ENCODE measurements around the gene GIPC3.

The GIPC3 gene, protein sequence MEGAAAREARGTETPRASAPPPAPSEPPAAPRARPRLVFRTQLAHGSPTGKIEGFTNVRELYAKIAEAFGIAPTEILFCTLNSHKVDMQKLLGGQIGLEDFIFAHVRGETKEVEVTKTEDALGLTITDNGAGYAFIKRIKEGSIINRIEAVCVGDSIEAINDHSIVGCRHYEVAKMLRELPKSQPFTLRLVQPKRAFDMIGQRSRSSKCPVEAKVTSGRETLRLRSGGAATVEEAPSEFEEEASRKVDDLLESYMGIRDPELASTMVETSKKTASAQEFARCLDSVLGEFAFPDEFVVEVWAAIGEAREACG

DNA sequence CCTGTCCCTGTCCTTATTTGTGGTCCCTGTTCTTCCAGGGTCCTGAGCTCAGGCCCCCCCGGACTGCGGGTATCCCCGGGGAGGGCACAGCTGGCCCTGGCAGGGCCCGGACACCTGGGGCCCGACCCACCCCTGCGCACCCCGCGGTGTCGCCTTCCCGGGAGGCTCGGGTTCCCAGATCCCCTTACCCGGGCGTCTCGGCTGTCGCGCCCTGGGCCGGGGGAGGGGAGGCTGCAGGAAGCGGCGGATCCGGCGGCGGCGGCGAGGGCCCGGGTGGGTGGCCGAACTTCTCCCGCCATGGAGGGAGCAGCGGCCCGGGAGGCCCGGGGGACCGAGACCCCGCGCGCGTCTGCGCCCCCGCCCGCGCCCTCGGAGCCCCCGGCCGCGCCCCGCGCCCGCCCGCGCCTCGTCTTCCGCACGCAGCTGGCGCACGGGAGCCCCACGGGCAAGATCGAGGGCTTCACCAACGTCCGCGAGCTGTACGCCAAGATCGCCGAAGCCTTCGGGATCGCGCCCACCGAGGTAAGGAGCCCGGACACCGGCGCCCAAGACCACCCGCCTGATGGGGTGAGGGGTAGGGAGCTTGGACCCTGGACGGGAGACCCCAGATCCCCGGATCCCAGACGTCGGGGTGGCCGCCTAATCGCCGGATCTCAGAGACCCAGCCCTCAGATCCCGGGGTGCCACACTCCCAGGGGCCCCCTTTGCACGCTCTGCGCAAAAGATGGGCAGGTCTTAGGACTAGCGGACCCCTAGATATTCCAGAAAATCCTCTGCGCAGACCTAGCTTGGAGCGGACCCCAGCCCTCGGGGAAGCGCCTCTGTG lies at the start of gene GIPC3:
TSS of gene GIPC3 (plus strand) at position 178 of the 826 bp plus-strand sequence. CDS start at position 298, 120 bp downstream.
- DNase-seq, result no peak

- DNase-seq, result no peak
These were observed 49.7 kb upstream of the GIPC3 start for GRCh38 chr19:3535563-3535965.

- no peak for DNase-seq
These were observed 49.3 kb upstream of the GIPC3 start for GRCh38 chr19:3535981-3536380.

DNA sequence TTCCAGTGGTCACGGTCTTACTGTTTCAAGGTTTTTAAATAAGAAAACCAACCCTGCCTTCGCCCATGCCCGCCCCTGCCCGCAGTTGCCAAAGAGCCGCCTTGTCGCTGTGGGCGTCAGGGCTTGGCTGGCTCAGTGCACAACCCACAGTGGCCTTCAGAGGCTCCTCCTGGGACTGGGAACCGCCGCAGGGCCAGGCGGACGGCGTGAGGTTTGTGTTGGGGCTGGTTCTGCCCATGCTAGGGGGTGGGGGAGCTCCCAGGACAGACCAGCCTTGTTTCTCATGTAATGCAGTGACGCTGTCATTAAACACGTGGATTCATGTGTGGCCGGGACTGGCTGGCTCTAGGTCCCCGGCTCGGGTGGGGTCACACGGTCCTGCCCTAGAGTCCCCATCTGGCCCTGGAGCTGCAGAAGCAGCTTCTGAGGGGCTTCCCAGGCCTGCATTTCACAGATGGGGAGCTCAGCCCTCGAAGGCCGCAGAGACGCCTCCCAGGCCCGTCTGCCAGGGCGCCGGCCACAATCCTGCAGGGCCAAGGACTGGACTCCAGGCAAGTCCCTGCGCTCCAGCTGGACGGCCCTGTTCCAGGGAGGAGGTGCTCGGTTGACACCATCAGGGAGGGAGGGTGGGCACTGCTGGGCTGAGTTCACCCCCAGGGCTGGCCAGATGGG lies 48.7 kb upstream of the GIPC3 start:
- no peak for DNase-seq

- no peak for DNase-seq
These were observed 48.2 kb upstream of the GIPC3 start for GRCh38 chr19:3537101-3537437.

DNA sequence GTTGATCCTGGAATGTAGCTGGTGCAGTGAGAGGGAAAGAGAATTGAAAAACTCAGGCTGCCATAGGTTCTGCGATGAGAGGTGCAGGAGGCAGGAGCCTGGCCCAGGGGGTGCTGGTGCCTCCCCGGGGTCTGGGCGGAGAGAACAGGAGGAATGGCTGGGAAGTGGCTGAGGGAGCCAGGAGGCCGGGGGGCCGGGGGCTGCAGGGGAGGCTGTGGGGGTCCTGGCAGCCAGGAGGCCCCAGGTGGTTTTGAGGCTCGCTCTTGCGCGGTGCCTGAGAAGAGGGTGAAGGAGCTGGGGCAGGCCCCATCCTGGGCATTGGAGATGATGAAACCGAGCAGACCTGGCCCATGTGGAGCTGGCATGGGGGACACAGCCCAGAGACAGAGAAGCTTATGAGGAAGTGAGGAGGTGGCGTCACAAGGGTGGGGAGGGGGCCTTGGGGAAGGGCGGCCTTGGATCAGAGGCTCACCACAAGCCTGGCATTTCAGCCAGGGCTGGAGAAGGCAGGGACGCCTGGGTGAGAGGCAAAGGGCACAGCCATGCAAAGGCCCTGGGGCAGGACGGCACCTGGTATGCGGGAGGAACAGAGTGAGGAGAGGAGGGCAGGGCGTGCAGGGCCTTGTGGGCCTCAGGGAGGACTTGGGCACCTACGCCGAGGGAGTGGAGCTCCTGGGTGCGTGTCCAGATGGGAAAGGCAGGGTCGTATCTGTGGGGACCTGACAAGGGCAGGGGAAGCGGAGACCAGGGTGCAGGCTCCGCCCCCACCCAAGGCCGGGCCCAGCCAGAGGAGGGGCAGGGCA lies 47.6 kb upstream of the GIPC3 start:
- DNase-seq, result no peak

DNA sequence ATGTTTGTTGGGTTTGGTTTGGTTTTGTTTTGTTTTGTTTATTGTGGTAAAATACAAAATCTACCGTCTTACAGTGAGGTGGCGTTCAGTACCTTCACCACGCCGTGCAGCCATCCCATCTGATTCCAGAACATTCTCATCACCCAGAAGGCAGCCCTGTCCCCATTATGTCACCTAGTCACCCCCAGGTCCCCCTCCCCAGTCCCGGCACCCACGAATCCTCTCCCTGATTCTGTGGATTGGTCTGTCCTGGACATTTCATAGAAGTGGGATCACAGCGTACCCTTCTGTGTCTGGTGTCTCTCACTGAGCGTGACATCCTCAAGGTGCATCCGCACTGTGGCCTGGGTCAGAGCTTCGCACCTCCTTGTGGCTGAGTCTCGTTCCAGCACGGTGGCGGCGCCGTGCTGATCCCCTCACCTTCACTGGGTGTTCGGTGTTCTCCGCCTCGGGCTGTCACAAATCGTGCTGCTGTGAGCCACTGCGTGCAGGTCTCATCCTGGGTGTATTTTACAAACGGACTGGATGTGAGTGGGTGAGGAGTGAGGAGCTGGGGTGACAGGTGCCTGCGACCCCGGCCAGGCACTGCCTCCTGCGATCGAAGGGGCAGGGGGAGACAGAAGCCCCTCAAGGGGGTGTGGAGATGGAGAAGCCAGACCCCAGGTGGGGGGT lies 46.9 kb upstream of the GIPC3 start:
- no peak for DNase-seq

GRCh38 chr19:3538965-3539755 lies 46.1 kb upstream of the GIPC3 start, which contains the start of gene TEKTIP1:
TSS of gene TEKTIP1 (plus strand) at chr19:3539174. CDS start at chr19:3539178, 4 bp downstream.
- DNase-seq, result no peak

- DNase-seq, result no peak
These were observed 45.5 kb upstream of the GIPC3 start for GRCh38 chr19:3539756-3540118.

- no peak for DNase-seq
These were observed 41.9 kb upstream of the GIPC3 start for GRCh38 chr19:3543150-3544057.

DNA sequence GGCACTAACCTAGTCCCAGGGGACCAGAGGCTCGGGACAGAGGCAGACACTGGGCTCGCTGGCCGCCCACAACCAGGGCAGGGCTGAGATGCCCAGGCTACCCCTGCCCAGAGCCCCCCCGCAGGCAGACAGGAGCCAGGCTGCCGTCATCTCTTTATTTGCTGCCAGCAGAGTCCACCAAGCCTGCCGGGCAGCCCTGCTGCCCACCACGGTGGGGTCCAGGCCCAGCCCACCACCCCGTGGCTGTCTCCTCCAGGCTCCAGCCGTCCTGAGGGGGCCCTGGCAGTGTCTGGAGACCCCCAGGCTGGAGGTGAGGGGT lies 41.3 kb upstream of the GIPC3 start:
- no peak for DNase-seq

GRCh38 chr19:3544742-3545668 lies 40.3 kb upstream of the GIPC3 start:
- DNase-seq, result no peak

- no peak for DNase-seq
These were observed 39.6 kb upstream of the GIPC3 start for GRCh38 chr19:3545669-3546034.

DNA sequence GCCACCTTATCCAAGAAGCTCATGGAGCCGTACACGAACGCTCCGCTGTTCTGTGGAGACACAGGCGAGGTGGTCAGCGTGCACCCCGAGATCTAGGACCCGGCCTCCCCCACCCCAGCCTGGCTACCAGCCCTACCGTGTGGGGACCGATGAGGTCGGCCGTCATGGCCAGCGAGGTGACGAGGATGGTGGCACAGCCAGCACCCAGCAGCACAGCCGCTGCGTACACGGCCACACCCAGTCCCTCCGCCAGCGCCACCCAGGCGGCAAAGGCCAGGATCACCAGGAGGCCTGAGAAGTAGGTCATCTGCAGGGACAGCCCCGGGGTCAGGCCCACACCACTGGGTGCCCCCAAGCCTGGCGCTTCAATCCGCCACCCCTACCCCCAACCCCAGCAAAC lies 39.2 kb upstream of the GIPC3 start:
- DNase-seq, result no peak

DNA sequence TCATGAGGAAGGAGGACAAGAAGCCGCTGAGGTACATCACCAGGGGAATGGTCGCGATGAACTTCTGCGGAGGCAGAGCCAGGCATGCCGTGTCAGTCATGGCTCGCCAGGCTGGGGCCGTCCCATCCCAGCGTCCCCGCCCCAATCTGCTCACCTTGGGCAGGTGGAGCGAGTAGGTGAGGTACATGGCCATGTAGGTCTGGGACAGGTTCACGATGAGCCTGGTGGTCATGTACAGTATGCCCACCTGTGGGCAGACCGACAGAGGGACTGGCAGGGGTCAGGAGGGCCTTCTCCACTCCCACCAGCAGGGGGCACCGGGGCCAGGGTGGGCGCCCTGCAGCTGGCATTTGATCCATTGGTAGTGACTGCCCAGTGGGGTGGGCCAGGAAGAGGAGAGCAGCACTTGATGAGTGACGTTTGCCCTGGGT lies 38.0 kb upstream of the GIPC3 start:
- no peak for DNase-seq

- DNase-seq, result no peak
These were observed 37.5 kb upstream of the GIPC3 start for GRCh38 chr19:3547767-3548282.

GRCh38 chr19:3548606-3549005 lies 36.7 kb upstream of the GIPC3 start:
- no peak for DNase-seq

- no peak for DNase-seq
These were observed 35.5 kb upstream of the GIPC3 start for GRCh38 chr19:3549816-3550215.

All from NCI-H446 treated with DMSO at 0.1 percent for 48 hours (cell line).